Chondrocyte (in vitro differentiated cells): Measurements from ENCODE around the gene MAML3. TPM values are rescaled to one million over a fixed set of nuclear protein-coding genes. Genes with fewer than 3 reads are reported as not detected.

Experiments used
- DNase-seq: peaks from one replicate; pipeline ENCODE4 v3.0.0; 2021; ENCODE audit warnings: mixed read lengths, low spot score
- H3K27ac Mint-ChIP-seq: one replicate; pipeline ENCODE4 v1.8.0; 2021; ENCODE audit warnings: mild to moderate bottlenecking, moderate library complexity, mixed read lengths; ENCODE audit not compliant: unreplicated experiment
- H3K27me3 Mint-ChIP-seq: 2 replicates; pipeline ENCODE4 v1.8.0; 2021; ENCODE audit warnings: low read depth, mixed read lengths
- H3K36me3 Mint-ChIP-seq: 2 replicates; pipeline ENCODE4 v1.8.0; 2021; ENCODE audit warnings: low read depth, mixed read lengths
- H3K4me1 Mint-ChIP-seq: 2 replicates; pipeline ENCODE4 v1.8.0; 2021; ENCODE audit warnings: low read depth, mild to moderate bottlenecking, mixed read lengths
- H3K4me3 Mint-ChIP-seq: one replicate; pipeline ENCODE4 v1.8.0; 2021; ENCODE audit warnings: mild to moderate bottlenecking, moderate library complexity, mixed read lengths; ENCODE audit not compliant: unreplicated experiment
- H3K9me3 Mint-ChIP-seq: 2 replicates; pipeline ENCODE4 v1.8.0; 2021; ENCODE audit warnings: low read depth, mixed read lengths
- total RNA-seq: library from RNA; stranded (reverse); gene quantifications from 3 replicates; pipeline ENCODE4 v1.2.1, GENCODE V29; 2021
- TF ChIP-seq, protein P1 (sequence below): fragments of 200-600 bp; sonication (generic); IDR thresholded peaks from 2 replicates; pipeline ENCODE4 v1.5.0; 2021; ENCODE audit warnings: antibody characterized with exemption, mild to moderate bottlenecking, moderate library complexity

Gene MAML3
- total RNA-seq, 1 donor from 2014 or later = 1.6 TPM

DNA sequence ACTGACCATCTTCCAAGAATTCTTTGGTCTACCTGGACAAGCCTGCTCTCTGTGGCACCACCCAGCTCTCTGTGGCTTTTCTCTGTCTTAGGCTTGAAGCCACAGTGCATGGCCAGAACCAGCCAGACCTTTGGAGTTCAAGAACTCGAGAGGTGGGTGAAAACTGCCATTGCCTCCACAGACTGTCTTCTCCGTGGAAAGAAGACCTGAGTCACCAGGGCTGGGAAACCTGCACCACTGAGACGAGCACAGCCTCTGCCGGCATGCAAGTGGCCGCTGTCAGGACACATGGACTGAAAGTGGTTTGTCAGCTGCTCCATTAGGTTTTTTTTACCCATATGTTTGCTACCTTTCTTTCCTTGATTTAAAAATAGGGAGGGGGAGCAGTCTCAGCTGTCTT, 413.9 kb downstream of the MAML3 start:
- no peak for DNase-seq
- Mint-ChIP-seq H3K9me3 (no peaks in the 10 kb centered on the region), H3K36me3 (no peaks in the 10 kb centered on the region), H3K27ac (peak overlapping the region; percentile 51), H3K27me3 (no peaks in the 10 kb centered on the region), H3K4me3 (no peak overlapping the region), H3K4me1 (peaks cover 28% of the 10 kb centered on the region)
- TF ChIP-seq, protein P1, sequence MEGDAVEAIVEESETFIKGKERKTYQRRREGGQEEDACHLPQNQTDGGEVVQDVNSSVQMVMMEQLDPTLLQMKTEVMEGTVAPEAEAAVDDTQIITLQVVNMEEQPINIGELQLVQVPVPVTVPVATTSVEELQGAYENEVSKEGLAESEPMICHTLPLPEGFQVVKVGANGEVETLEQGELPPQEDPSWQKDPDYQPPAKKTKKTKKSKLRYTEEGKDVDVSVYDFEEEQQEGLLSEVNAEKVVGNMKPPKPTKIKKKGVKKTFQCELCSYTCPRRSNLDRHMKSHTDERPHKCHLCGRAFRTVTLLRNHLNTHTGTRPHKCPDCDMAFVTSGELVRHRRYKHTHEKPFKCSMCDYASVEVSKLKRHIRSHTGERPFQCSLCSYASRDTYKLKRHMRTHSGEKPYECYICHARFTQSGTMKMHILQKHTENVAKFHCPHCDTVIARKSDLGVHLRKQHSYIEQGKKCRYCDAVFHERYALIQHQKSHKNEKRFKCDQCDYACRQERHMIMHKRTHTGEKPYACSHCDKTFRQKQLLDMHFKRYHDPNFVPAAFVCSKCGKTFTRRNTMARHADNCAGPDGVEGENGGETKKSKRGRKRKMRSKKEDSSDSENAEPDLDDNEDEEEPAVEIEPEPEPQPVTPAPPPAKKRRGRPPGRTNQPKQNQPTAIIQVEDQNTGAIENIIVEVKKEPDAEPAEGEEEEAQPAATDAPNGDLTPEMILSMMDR = no peak

DNA sequence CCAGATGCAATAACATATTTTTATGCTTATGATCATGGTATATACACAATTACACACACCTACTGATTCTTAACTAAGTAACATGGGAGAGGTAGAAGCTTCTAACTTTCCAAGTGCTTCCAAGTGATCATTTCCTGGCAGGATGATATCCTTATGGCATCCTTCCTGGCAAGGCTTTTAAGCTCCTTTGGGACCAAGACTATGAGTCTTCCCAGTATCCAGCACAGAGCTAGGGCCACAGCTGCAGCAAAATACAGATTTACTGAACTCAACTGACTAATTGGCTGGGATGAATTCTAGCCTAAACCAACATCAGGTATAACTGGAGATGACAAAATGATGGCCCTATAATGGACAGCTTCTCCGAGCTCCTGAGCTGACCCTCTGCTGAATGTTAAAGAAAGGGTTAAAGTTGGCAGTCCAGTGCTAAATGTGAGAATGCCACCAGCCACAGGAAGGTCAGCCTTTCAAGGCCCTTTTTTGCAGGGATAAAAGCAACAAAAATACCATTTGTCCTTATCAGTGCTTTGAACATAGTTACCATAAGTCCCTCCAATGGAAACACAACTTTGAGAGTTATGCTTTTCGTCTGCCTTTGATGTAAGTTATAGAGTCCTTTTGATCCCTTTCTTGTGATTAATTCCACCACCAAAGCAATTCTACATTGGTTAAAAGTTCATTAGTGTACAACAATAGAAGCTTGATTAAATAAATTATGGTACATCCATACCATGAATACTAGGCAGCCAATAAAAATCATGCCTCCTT, 415.0 kb downstream of the MAML3 start:
- DNase-seq = no peak
- Mint-ChIP-seq H3K9me3 (no peaks in the 10 kb centered on the region), H3K36me3 (no peaks in the 10 kb centered on the region), H3K4me1 (peaks cover 35% of the 10 kb centered on the region), H3K4me3 (no peak overlapping the region), H3K27ac (no peak overlapping the region), H3K27me3 (no peaks in the 10 kb centered on the region)
- TF ChIP-seq, protein P1 = no peak

DNA sequence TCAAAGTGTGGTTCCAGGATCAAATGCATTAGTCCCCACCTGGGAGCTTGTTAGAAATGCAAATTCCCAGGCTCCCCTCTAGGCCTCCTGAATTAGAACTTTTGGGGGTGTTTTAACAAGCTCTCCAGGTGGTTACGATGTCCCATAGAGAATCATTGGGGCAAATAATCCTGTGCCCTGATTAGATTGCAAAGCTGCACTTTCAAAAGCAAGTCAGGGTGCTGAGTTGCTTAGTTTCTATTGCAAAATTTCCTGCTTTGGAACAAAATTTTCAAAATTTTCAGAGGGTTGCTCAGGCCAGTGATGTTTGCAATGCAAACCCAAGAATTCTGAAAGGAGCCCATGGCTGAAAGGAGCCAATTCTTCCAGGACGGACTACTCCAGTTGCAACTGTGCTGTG, 417.3 kb downstream of the MAML3 start:
- H3K27ac Mint-ChIP-seq = no peak overlapping the region
- DNase-seq = no peak
- H3K9me3 Mint-ChIP-seq = no peaks in the 10 kb centered on the region
- no peaks in the 10 kb centered on the region for H3K27me3 Mint-ChIP-seq
- no peaks in the 10 kb centered on the region for H3K36me3 Mint-ChIP-seq
- no peak overlapping the region for H3K4me3 Mint-ChIP-seq
- peaks cover 28% of the 10 kb centered on the region for H3K4me1 Mint-ChIP-seq
- TF ChIP-seq, protein P1 = no peak

DNA sequence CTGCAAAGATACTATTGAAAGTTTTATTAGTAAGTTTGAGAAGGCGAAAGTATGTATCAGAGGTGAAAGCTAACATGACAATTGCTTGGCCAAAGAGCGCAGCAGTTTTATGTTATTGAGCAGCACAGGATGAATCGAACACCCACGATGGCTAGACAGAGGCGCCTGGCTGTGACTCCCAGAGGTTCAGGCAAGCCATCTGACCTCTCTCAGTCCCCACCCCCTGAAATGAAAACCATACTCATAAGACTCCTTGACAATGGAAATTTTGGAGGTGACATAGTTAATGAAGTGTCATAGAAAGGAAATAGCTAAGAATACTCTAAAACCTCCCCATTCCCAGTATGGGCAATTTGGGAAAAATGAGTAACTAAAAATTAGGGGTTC, 417.7 kb downstream of the MAML3 start:
- Mint-ChIP-seq H3K9me3 (no peaks in the 10 kb centered on the region), H3K27ac (no peak overlapping the region), H3K4me1 (peaks cover 28% of the 10 kb centered on the region), H3K36me3 (no peaks in the 10 kb centered on the region), H3K4me3 (peak overlapping the region; percentile 77), H3K27me3 (no peaks in the 10 kb centered on the region)
- TF ChIP-seq, protein P1 = no peak
- no peak for DNase-seq

DNA sequence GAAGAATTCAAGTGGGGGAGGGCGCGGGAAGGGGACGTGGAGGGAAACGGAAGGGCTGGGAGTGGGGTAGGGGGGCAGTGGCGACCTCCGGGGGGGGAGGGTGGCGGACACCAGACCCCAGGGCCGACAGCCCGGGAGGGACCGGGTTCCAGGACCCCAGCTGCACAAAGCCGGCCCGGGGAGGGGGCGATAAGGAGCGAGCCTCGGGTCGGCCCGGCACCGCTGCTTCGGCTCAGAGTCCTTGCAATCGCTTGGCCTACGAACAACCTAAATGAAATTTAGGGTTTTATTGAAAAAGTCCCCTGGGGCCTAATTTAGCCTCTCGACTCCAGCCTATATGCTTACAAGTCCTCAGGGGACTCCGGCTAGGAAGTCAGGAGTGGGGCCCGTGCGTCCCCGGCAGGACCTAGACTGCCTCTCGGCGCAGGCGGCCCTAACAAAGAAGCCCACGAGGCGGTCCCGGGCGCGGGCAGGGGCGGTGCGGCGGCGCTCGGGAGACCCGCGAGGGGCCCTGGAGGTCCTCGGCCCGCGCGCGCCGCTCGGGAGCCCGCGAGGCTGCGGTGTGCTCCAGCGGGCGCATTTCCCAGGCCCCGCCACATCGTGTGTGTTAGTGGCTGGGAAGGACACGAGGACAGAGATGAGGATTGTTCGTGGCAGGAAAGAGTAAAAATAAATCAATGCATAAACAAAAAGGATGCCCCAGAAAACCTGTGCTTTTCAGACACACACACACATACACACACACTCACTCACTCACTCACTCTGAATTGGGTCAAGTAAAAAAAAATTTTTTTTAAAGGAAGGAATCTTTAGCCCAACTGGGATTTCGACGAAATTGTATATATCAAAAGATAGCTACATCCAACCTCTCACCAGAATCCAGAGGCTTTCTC, 418.4 kb downstream of the MAML3 start:
- H3K4me1 Mint-ChIP-seq = peaks cover 23% of the 10 kb centered on the region
- no peaks in the 10 kb centered on the region for H3K27me3 Mint-ChIP-seq
- H3K36me3 Mint-ChIP-seq = no peaks in the 10 kb centered on the region
- TF ChIP-seq, protein P1 = no peak
- no peak for DNase-seq
- H3K27ac Mint-ChIP-seq = peak overlapping the region; percentile 79
- H3K4me3 Mint-ChIP-seq = peak overlapping the region; percentile 77
- H3K9me3 Mint-ChIP-seq = no peaks in the 10 kb centered on the region
